ENCODE data around the gene S100A4. TPM values are rescaled to one million over a fixed set of nuclear protein-coding genes. Genes with fewer than 3 reads are reported as not detected.

The S100A4 gene
- total and polyA plus RNA-seq, 9 donors: 188 to 266 (median 210) TPM

GRCh38 chr1:153550398-153550758 is 4.8 kb upstream of the S100A4 start:
- 29% methylated on average over 1 of the region's 4 CpGs for WGBS (ENCODE audit: insufficient coverage)
- peaks cover 71% of the 10 kb centered on the region for H3K4me1 ChIP-seq (ENCODE audit: control insufficient read depth, insufficient read depth, low read length)
- H3K36me3 ChIP-seq (ENCODE audit: control insufficient read depth, insufficient read depth, low read length): no peaks in the 10 kb centered on the region
- DNase-seq: no peak
- H3K4me3 ChIP-seq (ENCODE audit: low read length): no peak overlapping the region
- H3K27me3 ChIP-seq (ENCODE audit: control insufficient read depth, insufficient read depth, low read length): no peaks in the 10 kb centered on the region
- H3K27ac ChIP-seq (ENCODE audit: low read length): no peak overlapping the region
- H3K9me3 ChIP-seq (replicated peaks; ENCODE audit: control insufficient read depth, low read depth, low read length): no peaks in the 10 kb centered on the region

GRCh38 chr1:153549741-153550397 is 4.3 kb upstream of the S100A4 start:
- H3K9me3 ChIP-seq (replicated peaks; ENCODE audit: control insufficient read depth, low read depth, low read length): no peaks in the 10 kb centered on the region
- H3K27me3 ChIP-seq (ENCODE audit: control insufficient read depth, insufficient read depth, low read length): no peaks in the 10 kb centered on the region
- no peak for DNase-seq
- WGBS (ENCODE audit: insufficient coverage): 44% methylated on average over 4 of the region's 6 CpGs
- H3K36me3 ChIP-seq (ENCODE audit: control insufficient read depth, insufficient read depth, low read length): no peaks in the 10 kb centered on the region
- peaks cover 75% of the 10 kb centered on the region for H3K4me1 ChIP-seq (ENCODE audit: control insufficient read depth, insufficient read depth, low read length)
- H3K27ac ChIP-seq (ENCODE audit: low read length): peak overlapping the region; percentile 2
- H3K4me3 ChIP-seq (ENCODE audit: low read length): no peak overlapping the region

- H3K27me3 ChIP-seq (ENCODE audit: control insufficient read depth, insufficient read depth, low read length): no peaks in the 10 kb centered on the region
- no peak within 1 kb of the TSS for H3K4me3 ChIP-seq (ENCODE audit: low read length)
- DNase-seq: peak; percentile 80
- no peaks in the 10 kb centered on the region for H3K9me3 ChIP-seq (replicated peaks; ENCODE audit: control insufficient read depth, low read depth, low read length)
- peak within 1 kb of the TSS; percentile 2 for H3K27ac ChIP-seq (ENCODE audit: low read length)
- peaks cover 75% of the 10 kb centered on the region for H3K4me1 ChIP-seq (ENCODE audit: control insufficient read depth, insufficient read depth, low read length)
- H3K36me3 ChIP-seq (ENCODE audit: control insufficient read depth, insufficient read depth, low read length): no peaks in the 10 kb centered on the region
- WGBS (ENCODE audit: insufficient coverage): 57% methylated on average over 10 of the region's 14 CpGs
Measured at GRCh38 chr1:153548722-153549688, 3.4 kb upstream of the S100A4 start, which contains the start of gene S100A3. S100A3 (minus strand) TSS chr1:153549258; CDS start chr1:153548485, 773 bp downstream.

- no peak overlapping the region for H3K27ac ChIP-seq (ENCODE audit: low read length)
- no peak for DNase-seq
- H3K4me3 ChIP-seq (ENCODE audit: low read length): no peak overlapping the region
- peaks cover 78% of the 10 kb centered on the region for H3K4me1 ChIP-seq (ENCODE audit: control insufficient read depth, insufficient read depth, low read length)
- WGBS (ENCODE audit: insufficient coverage): 73% methylated on average over 14 of the region's 19 CpGs
- H3K36me3 ChIP-seq (ENCODE audit: control insufficient read depth, insufficient read depth, low read length): peaks cover 11% of the 10 kb centered on the region
- H3K27me3 ChIP-seq (ENCODE audit: control insufficient read depth, insufficient read depth, low read length): no peaks in the 10 kb centered on the region
- no peaks in the 10 kb centered on the region for H3K9me3 ChIP-seq (replicated peaks; ENCODE audit: control insufficient read depth, low read depth, low read length)
Measured at GRCh38 chr1:153547560-153548551, 2.2 kb upstream of the S100A4 start.

- Histone ChIP-seq H3K4me1 (ENCODE audit: control insufficient read depth, insufficient read depth, low read length) (peaks cover 86% of the 10 kb centered on the region), H3K36me3 (ENCODE audit: control insufficient read depth, insufficient read depth, low read length) (peaks cover 11% of the 10 kb centered on the region), H3K9me3 (replicated peaks; ENCODE audit: control insufficient read depth, low read depth, low read length) (no peaks in the 10 kb centered on the region), H3K4me3 (ENCODE audit: low read length) (peak overlapping the region; percentile 50), H3K27me3 (ENCODE audit: control insufficient read depth, insufficient read depth, low read length) (no peaks in the 10 kb centered on the region), H3K27ac (ENCODE audit: low read length) (no peak overlapping the region)
- WGBS (ENCODE audit: insufficient coverage): 52% methylated on average over 4 of the region's 14 CpGs
- DNase-seq: no peak
Measured at GRCh38 chr1:153546796-153547559, 1.4 kb upstream of the S100A4 start.

GRCh38 chr1:153546371-153546770 is 765 bp upstream of the S100A4 start:
- H3K4me3 ChIP-seq (ENCODE audit: low read length): peak overlapping the region; percentile 50
- 63% methylated on average over 8 of the region's 8 CpGs for WGBS (ENCODE audit: insufficient coverage)
- peaks cover 91% of the 10 kb centered on the region for H3K4me1 ChIP-seq (ENCODE audit: control insufficient read depth, insufficient read depth, low read length)
- peak overlapping the region; percentile 96 for H3K27ac ChIP-seq (ENCODE audit: low read length)
- DNase-seq: no peak
- no peaks in the 10 kb centered on the region for H3K9me3 ChIP-seq (replicated peaks; ENCODE audit: control insufficient read depth, low read depth, low read length)
- H3K36me3 ChIP-seq (ENCODE audit: control insufficient read depth, insufficient read depth, low read length): peaks cover 11% of the 10 kb centered on the region
- no peaks in the 10 kb centered on the region for H3K27me3 ChIP-seq (ENCODE audit: control insufficient read depth, insufficient read depth, low read length)

GRCh38 chr1:153544453-153545066 is 1.0 kb downstream of the S100A4 start:
- DNase-seq: no peak
- Histone ChIP-seq H3K36me3 (ENCODE audit: control insufficient read depth, insufficient read depth, low read length) (peaks cover 11% of the 10 kb centered on the region), H3K9me3 (replicated peaks; ENCODE audit: control insufficient read depth, low read depth, low read length) (no peaks in the 10 kb centered on the region), H3K4me3 (ENCODE audit: low read length) (peak overlapping the region; percentile 50), H3K27me3 (ENCODE audit: control insufficient read depth, insufficient read depth, low read length) (no peaks in the 10 kb centered on the region), H3K27ac (ENCODE audit: low read length) (peak overlapping the region; percentile 96), H3K4me1 (ENCODE audit: control insufficient read depth, insufficient read depth, low read length) (peaks cover 80% of the 10 kb centered on the region)
- 29% methylated on average over 5 of the region's 10 CpGs for WGBS (ENCODE audit: insufficient coverage)

- 82% methylated on average over 2 of the region's 4 CpGs for WGBS (ENCODE audit: insufficient coverage)
- DNase-seq: no peak
- peaks cover 11% of the 10 kb centered on the region for H3K36me3 ChIP-seq (ENCODE audit: control insufficient read depth, insufficient read depth, low read length)
- H3K4me1 ChIP-seq (ENCODE audit: control insufficient read depth, insufficient read depth, low read length): peaks cover 72% of the 10 kb centered on the region
- H3K4me3 ChIP-seq (ENCODE audit: low read length): no peak overlapping the region
- no peaks in the 10 kb centered on the region for H3K27me3 ChIP-seq (ENCODE audit: control insufficient read depth, insufficient read depth, low read length)
- no peaks in the 10 kb centered on the region for H3K9me3 ChIP-seq (replicated peaks; ENCODE audit: control insufficient read depth, low read depth, low read length)
- H3K27ac ChIP-seq (ENCODE audit: low read length): no peak overlapping the region
Measured at GRCh38 chr1:153543736-153544135, 1.9 kb downstream of the S100A4 start.
